SIG-M5 (cell line): Measurements from ENCODE around the gene CBL.

Source experiments
- DNase-seq: peaks from one replicate; lab custom pipeline; 2025; lab: John Stamatoyannopoulos, UW

The CBL gene

DNA sequence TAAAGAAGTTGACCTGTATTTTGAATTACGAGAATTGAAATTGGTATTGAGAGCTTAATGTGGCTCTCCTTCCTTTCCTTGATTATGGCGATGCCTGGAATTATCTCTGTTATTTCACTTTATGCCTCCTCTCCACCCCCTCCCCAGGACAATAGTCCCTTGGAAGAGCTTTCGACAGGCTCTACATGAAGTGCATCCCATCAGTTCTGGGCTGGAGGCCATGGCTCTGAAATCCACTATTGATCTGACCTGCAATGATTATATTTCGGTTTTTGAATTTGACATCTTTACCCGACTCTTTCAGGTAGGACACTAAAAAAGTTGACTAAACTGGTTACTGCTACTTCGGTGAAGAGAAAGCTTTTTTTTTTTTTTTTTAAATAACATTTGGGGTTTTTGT, 67.6 kb downstream of the CBL start:
- no peak for DNase-seq

DNA sequence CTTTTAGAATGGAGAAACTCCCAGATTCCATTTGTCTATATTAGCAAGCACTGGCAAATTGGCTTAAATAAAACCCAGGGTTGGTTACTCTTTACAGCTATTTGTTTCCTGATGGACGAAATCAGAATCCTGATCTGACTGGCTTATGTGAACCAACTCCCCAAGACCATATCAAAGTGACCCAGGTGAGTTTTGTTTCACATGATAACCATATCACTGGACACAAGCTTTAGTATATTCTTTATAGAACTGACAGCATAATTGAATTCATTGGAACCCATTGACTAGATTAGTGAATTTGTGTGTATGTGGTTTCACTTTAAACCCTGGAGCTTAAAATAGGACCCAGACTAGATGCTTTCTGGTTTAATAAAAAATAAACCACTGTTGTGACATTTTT, 71.5 kb downstream of the CBL start:
- DNase-seq = no peak

DNA sequence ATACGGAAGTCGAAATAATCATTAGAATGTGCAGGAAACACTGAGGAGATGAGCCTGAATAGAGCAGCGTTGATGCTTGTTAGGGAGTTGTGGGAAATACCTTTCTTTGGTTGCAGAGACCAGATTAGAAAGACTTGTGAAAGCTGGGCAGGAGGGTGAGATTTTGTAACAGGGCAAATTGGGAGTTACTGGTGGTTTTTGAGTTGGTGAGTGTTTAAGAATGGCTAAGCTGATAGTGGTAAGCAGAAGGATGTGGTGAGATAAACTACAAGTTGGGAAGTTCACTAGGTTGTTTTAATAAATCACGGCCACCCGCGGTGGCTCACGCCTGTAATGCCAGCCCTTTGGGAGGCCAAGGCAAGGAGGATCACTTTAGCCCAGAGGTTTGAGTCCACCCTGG, 76.4 kb downstream of the CBL start:
- DNase-seq = no peak

DNA sequence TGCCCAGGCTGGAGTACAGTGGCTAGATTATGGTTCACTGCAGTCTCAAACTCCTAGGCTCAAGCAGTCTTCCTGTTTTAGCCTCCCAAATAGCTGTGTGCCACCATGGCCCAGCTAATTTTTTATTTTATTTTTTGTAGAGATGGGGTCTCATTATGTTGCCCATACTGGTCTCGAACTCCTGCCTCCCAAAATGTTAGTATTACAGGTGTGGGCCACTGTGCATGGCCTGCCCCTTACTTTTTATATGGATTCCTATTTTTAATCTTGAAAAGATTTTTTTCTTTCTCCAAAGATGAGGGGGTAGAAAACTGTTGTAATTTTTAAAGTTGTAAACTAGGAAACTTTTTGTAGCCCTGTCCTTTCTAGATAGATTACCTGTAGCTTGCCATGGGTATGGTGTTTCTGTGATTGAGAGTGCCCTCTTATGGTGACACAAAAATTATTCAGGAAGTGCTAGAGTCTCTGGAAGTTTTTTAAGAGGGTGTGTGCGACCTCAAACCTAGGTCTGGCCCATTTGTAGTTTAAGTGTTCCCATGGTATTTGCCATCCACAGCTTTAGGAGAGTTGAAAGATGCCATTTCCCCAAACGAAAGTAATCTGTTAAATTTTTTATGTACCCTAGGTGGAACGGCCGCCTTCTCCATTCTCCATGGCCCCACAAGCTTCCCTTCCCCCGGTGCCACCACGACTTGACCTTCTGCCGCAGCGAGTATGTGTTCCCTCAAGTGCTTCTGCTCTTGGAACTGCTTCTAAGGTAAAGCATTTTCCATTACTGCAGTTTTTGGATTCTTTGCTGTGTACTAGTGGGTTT, 78.4 kb downstream of the CBL start:
- no peak for DNase-seq

DNA sequence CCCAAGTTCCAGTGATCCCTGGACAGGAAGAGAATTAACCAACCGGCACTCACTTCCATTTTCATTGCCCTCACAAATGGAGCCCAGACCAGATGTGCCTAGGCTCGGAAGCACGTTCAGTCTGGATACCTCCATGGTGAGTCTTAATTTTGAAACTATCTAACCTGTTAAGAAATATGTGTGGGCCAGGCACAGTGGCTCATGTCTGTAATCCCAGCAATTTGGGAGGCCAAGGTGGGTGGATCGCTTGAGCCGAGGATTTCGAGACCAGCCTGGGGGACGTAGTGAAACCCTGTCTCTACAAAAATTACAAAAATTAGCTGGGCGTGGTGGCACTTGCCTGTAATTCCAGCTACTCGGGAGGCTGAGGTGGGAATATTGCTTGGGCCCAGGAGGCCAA, 79.3 kb downstream of the CBL start:
- no peak for DNase-seq

DNA sequence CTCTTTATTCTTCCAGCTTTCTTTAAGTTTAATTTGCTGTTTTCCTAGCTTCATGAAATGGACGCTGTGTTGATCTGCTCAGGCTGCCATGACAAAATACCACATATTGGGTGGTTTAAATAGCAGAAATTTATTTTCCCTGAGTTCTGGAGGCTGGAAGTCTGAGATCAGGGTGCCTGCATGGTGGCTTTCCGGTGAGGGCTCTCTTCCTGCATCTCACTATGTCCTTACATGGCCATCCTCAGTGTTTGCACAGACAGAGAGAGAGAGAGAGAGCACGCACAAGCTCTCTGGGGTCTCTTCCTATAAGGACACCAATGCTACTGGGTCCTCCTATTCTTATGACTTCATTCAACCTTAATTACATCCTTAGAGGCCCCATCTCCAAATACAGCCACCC, 82.1 kb downstream of the CBL start:
- DNase-seq = no peak

DNA sequence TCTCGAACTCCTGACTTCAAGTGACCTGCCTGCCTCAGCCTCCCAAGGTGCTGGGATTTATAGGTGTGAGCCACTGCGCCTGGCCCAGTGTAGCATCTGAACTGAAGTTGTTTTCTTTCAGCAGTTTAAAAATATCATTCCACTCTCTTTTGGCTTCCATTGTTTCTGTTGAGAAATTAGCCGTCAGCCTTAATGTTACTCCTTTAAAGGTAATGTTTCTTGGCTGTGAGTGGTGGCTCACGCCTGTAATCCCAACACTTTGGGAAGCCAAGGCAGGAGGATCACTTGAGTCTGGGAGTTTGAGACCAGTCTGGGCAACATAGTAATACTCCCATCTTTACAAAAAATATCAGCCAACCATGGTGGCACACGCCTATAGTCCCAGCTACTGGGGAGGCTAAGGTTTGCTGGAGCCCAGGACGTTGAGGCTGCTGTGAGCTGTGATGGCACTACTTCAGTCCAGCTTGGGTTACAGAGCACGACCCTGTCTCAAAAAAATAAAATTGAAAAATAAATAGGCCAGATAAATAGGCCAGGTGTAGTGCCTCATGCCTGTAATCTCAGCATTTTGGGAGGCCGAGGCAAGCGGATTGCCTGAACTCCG, 84.9 kb downstream of the CBL start:
- no peak for DNase-seq

DNA sequence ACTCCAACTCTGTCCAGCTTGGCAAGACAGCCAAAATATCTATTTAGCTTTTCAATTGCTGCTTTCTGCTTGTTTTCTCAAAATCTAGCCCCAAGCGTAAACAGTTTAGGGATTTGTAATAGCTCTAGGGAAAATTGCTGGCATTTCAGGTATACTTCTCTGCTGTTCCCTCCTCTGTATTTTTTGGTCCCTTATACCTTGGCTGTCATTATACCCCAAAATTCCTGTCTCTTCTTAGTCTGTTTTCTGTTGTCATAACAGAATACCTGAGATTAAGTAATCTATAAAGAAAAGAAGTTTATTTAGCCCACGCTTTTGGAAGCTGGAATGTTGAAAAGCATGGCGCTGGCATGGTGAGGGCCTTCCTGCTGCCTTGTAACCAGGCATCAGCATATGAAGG, 87.3 kb downstream of the CBL start:
- no peak for DNase-seq

DNA sequence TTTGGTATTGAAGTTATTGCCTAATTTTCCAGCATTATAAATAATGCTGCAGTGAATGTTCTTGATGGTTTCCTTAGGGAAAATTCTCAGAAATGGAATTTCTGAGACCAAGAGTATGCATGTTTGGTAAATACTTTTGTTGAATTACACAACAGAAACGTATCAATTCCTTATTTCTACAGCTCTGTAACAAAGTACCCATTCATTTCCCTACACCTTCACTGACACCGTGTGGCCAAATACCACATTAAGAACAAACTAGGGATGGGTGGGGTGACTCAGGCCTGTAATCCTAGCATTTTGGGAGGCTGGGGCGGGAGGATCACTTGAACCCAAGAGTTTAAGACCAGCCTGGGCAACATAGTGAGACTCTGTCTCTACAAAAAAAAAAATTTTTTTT, 89.0 kb downstream of the CBL start:
- no peak for DNase-seq

DNA sequence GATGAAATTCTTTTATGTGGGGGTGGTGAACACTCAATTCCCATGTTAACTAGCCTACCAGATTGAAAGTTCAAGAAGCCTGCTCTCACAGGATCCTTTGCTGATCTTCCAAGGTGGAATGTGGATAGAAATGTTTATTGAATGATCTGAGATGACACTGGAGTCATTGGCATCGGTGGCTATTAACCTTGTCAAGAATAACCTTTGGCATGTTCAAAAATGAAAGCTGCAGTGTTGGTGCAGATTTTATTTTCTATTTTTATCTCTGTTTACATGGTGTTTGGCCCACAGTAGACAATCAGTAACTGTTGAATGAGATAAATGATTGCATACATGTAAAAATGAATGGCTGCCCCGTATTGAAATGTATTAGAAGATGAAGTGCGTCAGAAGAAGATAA, 91.8 kb downstream of the CBL start:
- DNase-seq = no peak

DNA sequence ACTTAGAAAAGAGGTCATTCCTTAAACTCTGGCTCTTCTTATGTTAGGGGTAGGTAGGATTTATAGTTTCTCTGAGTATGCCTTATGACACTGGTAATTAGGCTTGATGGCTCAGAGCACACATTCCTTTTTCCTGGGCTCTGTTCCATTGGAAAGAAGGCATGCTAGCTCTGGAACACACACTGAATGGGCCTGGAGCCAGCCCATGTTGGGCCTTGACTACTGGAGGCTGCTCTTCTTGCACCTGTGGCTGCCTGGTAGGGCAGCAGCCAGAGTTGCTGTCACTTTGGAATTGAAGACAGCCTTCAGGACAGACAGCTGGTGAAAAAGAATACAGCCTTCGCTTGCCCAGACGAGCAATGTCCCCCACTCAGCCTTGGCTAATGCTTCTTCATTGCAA, 92.6 kb downstream of the CBL start:
- DNase-seq = no peak

DNA sequence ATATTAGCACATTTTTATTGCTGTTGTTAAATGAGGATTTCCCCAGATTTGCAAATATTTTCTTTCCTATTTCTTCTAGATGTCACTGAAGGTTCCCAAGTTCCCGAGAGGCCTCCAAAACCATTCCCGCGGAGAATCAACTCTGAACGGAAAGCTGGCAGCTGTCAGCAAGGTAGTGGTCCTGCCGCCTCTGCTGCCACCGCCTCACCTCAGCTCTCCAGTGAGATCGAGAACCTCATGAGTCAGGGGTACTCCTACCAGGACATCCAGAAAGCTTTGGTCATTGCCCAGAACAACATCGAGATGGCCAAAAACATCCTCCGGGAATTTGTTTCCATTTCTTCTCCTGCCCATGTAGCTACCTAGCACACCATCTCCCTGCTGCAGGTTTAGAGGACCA, 93.3 kb downstream of the CBL start:
- DNase-seq = no peak

DNA sequence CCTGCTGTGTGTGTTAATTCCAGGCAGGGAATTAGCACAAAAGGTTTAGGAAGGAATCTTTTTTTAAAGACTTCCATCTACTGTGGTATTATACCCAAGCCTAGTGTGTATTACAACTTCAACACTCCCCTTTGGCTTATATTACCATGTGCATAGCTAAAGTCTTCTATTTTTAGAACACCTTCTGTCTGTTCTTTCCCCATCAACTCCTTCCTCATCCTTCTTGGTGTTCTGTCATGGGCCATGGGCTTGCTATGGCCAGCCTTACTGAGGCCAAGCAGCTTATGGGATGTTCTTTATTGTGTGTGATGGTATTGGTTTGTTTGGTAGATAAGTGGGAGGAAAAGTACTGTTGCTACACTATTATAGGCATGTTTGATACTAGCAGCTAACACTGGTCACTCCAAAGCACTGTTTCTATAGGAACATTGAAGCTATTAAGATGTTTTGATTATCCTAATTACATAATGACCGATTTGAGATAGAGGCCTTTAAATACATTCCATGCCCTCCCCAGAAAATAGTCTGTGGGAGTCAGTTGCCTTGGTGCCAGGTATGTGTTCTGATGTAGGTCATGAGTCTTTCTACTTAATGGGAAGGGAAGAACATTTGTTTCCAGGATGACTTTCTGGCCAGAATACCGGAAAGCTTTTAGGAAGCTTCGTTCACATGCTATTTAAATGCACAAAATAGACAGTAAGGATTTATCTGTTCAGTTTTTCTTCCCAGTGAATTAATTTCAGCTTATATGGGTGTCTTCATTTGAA, 94.2 kb downstream of the CBL start:
- DNase-seq = no peak

DNA sequence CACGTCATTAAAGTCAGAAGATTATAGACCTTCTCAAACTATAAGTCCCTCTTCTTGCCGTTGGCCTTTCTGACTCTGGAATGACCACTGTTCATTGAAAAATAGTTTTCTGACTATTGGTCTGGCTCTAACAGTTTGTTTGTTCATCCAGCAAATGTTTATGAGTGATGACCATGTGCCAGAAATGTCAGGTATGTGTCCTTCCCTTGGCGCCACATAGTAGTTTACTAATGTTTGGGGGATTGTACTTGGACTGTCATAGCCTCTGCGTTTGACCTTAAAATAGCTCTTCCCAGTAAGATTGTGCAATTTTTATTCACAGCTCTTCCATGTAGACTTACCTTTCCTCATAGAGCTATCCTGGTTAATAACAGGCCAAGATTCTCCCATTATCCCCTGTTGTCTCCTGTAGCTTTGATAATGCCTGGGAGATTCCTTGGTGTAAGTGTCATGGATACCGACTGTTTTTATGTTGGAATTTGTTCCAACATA, 97.1 kb downstream of the CBL start:
- no peak for DNase-seq

DNA sequence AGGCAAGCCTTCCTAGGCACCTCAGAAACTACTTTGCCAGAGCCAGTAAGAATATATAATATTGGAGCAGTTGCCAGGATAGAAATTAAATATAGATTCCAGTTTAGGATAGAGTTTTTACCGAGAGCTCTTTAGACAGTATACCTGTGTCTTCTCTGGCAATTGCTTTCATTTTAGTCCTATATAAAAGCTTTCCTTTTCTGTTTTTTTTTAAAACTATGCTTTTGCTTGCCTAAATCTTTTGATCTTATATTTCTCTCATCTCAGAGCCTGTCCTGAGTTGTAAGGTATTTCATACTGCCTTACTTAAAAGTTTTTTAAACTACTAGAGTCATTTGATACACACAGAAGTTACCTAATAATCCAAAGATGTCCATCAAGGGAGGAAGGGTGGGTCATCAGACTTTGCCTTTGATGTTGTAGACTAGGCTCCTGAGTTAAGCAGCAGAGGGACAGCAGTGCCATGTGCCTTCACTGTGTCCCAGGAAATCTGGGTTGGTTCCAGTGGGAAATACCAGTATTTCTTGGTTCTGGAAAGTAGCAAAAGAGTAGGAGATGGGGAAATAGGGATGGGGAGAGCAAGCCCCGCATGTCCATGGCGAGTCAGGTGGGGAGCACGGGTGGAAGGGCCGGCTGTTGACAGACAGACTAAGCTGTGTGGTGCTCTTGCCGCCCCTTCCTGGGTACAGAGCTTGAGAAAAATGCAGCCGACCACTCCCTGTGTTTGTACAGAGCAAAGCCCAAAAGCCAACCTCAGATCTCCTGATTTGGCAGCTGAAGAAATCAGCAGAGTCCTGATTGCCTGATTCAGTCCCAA, 99.6 kb downstream of the CBL start:
- no peak for DNase-seq

DNA sequence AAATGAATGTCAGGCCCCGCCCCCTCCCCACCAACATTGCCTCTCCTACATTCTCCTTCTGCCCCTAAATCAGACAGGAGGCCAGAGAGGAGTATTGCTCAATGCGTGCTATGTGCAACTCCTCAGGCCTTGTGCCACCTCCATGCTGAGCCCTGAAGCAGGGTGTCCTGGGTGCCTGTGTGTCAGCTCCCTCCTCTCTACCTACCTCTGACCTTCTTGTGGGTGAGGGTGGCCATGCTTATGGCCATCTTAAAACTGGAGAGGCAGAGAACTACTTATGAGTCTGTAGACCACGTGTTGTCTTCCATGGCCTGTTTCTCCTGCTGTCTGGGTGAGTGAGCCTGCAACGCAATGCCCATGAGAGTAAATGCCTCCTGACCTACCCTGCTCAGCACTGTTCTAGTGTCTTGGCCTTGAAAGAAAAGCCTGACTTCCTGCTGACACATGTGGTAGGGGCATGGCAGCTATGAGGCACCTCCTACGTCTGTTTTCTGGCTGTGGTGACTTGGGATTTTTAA, 100.3 kb downstream of the CBL start:
- no peak for DNase-seq

DNA sequence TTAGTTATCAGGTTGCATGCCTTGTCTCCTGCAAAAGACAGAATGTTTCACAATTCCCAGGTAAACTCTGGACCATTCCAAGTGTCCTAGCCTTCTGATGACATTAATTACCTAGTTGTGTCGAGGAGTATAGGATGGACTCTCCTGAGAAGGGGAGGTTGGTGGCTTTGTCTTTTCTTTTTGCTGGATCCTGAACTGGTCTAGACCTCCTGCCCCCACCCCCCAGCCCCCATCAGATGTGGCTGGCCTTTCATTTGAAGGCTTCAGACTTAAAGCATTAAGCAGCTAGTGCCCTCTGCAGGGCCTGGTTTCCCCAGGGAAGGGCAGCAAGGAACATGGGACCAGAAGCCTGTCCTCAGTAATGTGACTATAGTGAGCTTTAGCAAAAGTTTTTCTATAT, 101.1 kb downstream of the CBL start:
- no peak for DNase-seq

DNA sequence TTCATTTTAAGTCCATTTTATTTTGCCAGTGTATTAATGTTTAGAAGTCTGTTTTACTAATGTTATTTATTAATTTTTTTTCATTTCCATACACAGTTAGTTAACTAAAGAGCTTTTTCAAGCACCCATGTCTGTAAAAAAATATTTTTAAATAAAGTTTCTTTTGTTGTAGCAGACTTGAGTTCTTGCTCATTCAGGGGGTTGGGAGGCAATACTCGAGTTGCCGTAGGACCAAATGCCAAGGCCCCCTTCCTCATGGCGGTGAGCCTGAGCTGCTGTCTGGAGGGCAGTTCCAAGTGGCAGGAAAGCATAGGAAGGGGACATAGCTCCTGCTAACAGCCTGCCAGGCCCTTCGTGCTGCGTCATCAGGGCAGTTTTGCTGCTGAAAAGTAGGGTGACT, 101.8 kb downstream of the CBL start:
- no peak for DNase-seq

DNA sequence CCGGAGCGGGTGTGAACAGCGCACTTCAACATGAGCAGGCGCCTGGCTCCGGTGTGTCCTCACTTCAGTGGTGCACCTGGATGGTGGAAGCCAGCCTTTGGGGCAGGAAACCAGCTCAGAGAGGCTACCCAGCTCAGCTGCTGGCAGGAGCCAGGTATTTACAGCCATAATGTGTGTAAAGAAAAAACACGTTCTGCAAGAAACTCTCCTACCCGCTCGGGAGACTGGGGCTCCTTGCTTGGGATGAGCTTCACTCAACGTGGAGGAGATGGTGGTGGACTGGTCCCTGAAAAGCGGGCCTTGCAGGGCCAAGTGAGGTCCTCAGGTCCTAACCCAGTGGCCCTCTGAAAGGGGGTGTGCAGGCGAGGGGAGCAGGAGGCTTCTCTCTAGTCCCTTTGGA, 103.3 kb downstream of the CBL start:
- DNase-seq = no peak

DNA sequence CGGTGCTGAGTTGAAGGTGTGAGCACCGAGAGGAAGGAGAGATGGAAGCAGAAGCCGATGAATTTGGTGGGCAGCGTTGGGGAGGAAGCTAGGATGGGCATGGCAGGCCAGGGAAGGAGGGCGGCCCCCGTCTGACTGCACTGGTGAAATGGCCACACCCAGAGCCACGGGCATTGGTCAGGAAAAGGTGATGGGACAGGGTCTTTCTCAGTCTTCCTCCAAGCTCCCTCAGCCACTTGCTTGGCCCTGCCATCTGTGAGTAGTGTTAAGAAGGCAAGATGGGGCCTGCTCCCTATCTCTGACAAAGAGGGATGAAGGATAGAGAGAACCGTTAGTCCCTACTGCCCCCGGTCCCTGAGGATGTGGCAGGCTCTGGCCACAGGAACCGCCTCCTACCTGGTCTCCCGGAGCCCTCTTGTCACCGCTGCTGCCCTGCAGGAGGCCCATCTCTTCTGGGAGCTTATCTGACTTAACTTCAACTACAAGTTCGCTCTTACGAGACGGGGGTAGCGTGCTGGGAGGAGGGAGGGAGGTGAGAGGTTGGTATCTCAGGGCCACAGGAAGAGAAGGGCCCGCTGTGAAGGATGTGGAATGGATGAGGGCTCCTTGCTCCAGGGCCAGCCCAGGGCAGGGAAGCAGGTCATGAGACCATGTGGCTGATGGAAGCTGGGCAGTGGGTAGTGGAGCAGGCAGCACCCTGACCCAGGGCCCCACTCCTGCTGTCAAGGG, 104.0 kb downstream of the CBL start:
- no peak for DNase-seq

DNA sequence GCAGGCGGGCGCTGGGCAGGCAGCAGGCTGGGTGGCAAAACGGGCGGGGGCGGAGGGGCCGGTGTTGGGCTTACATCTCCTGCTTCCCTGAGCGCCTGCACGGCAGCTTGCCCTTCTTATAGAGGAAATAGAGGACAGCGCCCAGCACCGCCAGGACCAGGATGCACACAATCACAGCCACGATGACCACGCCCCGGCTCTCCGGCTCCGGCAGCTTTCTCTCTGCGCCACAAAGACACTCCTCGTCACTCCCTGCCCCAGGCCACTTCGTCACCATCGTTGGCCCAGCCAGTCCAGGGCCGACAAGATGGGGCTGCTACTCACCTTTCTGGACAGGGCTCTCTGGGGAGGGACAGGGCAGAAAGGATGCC, 104.5 kb downstream of the CBL start:
- no peak for DNase-seq
